HEK293T (cell line): ENCODE data around the gene KCNAB2.

ENCODE experiments used
- L3MBTL2 ChIP-seq: fragments of 450-650 bp; conservative IDR thresholded peaks from 2 replicates; pipeline ENCODE4 v1.6.1; 2016; ENCODE audit warnings: mild to moderate bottlenecking
- TF ChIP-seq, protein P1 (sequence below): fragments of 450-650 bp; IDR thresholded peaks from 2 replicates; pipeline ENCODE4 v1.6.1; 2016

DNA sequence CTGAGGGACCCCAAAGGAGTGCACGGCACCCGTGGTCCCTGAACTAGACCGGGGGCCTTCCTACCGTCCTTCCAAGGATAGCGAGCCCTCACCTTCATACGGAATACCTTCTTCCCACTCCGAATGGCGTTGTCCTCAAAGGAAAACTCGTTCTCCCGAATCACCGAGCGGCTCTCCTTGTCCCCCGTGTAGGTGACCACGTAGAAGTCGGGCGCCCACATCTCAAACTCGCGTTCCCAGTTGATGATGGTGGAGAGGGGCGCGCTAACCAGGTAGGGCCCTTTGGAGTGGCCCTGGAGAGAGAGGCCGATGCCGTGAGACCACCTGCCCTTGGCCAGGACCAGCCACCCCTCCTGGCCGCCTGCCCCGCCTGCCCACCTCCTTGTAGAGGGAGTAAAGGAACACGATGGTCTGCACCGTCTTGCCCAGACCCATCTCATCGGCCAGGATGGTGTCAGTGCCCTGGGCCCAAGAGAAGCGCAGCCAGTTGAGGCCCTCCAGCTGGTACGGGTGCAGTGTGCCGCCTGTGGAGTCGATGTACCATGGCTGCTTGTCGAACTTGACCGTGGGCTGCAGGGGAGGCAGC, 96.4 kb downstream of the KCNAB2 start:
- TF ChIP-seq L3MBTL2 = no peak
- TF ChIP-seq, protein P1, sequence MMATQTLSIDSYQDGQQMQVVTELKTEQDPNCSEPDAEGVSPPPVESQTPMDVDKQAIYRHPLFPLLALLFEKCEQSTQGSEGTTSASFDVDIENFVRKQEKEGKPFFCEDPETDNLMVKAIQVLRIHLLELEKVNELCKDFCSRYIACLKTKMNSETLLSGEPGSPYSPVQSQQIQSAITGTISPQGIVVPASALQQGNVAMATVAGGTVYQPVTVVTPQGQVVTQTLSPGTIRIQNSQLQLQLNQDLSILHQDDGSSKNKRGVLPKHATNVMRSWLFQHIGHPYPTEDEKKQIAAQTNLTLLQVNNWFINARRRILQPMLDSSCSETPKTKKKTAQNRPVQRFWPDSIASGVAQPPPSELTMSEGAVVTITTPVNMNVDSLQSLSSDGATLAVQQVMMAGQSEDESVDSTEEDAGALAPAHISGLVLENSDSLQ = no peak
